Measurements from ENCODE around the gene ZNF664.

The ZNF664 gene

DNA sequence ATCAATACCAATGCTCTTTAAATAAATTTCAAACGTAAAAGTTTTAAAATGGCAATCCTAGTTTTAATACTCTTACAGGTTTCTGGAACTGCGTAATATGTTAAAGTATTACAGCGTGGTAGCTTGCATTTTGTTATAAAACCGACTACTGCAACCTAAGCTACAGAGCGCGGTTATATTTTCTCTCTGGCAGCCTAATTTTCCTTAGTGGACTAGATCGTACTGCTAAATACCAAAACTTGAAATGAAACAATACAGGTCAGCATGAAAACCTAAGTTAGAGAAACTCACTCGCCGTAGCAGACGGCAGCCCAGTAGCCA lies 1.6 kb upstream of the ZNF664 start:
- peak overlapping the region; percentile 87 to 88 for H3K4me3 ChIP-seq (ENCODE audit: low read length in 2 of 2)

DNA sequence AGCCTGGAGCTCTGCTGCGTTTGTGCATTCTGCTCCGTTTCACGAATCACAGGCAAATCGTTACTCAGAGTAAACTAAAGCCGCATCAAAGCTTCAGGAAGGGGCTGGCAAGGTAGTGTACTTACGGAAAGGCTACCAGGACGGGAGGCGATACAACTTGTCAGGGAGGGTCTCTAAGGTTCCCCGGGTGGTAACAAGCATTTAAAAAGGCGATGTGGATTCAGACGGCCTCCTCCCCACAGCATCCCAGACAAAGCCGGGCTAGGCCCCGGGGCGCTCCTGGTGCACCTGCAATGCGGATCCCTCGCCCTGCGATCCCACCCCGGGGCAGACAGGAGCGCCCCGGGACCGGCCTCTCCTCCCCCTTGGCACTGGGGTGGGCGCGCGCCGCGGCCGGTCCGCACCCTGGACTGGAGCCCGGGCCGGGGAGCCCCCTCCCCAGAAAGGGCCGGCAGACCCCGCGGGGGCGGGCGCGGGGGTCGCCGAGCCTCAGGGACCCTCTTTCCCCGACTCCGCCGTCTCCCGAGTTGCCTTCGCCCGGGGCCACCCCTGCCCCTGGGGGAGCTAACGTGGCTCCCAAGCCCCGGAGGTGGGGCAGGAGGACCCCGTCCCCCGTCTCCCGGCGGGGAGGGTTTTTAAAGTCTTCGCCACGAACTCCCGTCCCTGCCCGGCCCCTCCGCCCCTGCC lies 1.1 kb upstream of the ZNF664 start:
- H3K36me3 ChIP-seq (ENCODE audit: control insufficient read depth in 2 of 2, insufficient read depth in 2 of 2, low read length in 2 of 2): peaks cover 0 to 5% of the 10 kb centered on the region in 2 donors
- H3K4me3 ChIP-seq (ENCODE audit: low read length in 2 of 2): peak overlapping the region; percentile 87 to 88
- peaks cover 11 to 12% of the 10 kb centered on the region in 2 donors for H3K4me1 ChIP-seq (ENCODE audit: control insufficient read depth in 2 of 2, insufficient read depth in 2 of 2, low read length in 2 of 2)
- no peaks in the 10 kb centered on the region for H3K9me3 ChIP-seq (ENCODE audit: control insufficient read depth in 2 of 2, low read length in 2 of 2)
- H3K27me3 ChIP-seq (ENCODE audit: control insufficient read depth in 2 of 2, insufficient read depth in 2 of 2, low read length in 2 of 2): no peaks in the 10 kb centered on the region
- H3K27ac ChIP-seq (ENCODE audit: low read depth in 2 of 2, low read length in 2 of 2): peak overlapping the region; percentile 82 to 90
- peak overlapping the region; percentile 85 to 87 for H3K9ac ChIP-seq (ENCODE audit: low read depth in 1 of 2, low read length in 2 of 2)

More for the DNA sequence above, 1.6 kb upstream of the ZNF664 start:
- Histone ChIP-seq H3K27ac (ENCODE audit: low read depth in 2 of 2, low read length in 2 of 2) (peak overlapping the region; percentile 82 to 90), H3K4me1 (ENCODE audit: control insufficient read depth in 2 of 2, insufficient read depth in 2 of 2, low read length in 2 of 2) (peaks cover 11 to 12% of the 10 kb centered on the region in 2 donors), H3K27me3 (ENCODE audit: control insufficient read depth in 2 of 2, insufficient read depth in 2 of 2, low read length in 2 of 2) (no peaks in the 10 kb centered on the region), H3K9me3 (ENCODE audit: control insufficient read depth in 2 of 2, low read length in 2 of 2) (no peaks in the 10 kb centered on the region), H3K9ac (ENCODE audit: low read depth in 1 of 2, low read length in 2 of 2) (peak overlapping the region; percentile 85 to 87), H3K36me3 (ENCODE audit: control insufficient read depth in 2 of 2, insufficient read depth in 2 of 2, low read length in 2 of 2) (peaks cover 0 to 3% of the 10 kb centered on the region in 2 donors)

DNA sequence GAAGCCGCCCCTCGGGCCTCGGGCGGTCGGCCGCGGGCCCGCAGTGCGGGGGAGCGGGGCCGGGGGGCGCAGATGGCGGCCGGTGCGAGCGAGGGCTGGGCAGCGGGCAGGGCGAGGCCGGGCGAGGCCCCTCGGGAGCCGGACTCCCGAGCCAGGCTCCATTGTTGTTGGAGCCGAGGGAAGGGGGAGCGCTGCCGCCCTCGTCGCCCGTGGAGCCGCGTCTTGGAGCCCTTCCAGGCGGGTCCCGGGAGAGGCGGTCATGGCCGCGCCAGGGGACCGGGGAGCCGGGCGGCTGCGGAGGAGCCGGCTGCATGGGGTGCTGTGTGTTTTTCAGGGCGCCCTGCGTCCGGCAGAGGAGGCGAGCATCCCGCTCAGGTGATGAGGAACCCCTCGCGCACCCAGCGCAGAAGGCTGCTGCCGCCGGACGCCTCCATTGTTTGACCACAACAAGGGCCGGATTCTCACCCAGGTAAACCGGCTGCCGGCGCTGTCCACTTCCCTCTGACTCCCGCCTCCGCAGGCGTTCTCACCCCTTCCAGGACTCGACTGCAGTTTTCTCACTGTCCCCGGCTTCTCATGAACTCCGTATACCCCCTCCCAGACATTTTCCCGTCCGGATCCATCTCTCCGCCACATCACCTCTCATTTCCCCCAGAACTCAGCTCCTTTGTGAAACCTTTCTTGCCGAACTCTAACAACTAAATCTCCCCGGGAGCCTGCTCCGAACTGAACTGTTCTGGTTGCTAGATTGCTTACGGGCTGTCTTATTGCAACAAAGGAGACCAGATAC lies 732 bp downstream of the ZNF664 start:
- H3K27me3 ChIP-seq (ENCODE audit: control insufficient read depth in 2 of 2, insufficient read depth in 2 of 2, low read length in 2 of 2): no peaks in the 10 kb centered on the region
- H3K9me3 ChIP-seq (ENCODE audit: control insufficient read depth in 2 of 2, low read length in 2 of 2): no peaks in the 10 kb centered on the region
- peak overlapping the region; percentile 78 to 84 for H3K4me3 ChIP-seq (ENCODE audit: low read length in 2 of 2)
- peaks cover 11 to 12% of the 10 kb centered on the region in 2 donors for H3K4me1 ChIP-seq (ENCODE audit: control insufficient read depth in 2 of 2, insufficient read depth in 2 of 2, low read length in 2 of 2)
- peaks cover 4 to 10% of the 10 kb centered on the region in 2 donors for H3K36me3 ChIP-seq (ENCODE audit: control insufficient read depth in 2 of 2, insufficient read depth in 2 of 2, low read length in 2 of 2)
- peak overlapping the region; percentile 75 to 80 for H3K9ac ChIP-seq (ENCODE audit: low read depth in 1 of 2, low read length in 2 of 2)
- H3K27ac ChIP-seq (ENCODE audit: low read depth in 2 of 2, low read length in 2 of 2): peak overlapping the region; percentile 67 to 72

DNA sequence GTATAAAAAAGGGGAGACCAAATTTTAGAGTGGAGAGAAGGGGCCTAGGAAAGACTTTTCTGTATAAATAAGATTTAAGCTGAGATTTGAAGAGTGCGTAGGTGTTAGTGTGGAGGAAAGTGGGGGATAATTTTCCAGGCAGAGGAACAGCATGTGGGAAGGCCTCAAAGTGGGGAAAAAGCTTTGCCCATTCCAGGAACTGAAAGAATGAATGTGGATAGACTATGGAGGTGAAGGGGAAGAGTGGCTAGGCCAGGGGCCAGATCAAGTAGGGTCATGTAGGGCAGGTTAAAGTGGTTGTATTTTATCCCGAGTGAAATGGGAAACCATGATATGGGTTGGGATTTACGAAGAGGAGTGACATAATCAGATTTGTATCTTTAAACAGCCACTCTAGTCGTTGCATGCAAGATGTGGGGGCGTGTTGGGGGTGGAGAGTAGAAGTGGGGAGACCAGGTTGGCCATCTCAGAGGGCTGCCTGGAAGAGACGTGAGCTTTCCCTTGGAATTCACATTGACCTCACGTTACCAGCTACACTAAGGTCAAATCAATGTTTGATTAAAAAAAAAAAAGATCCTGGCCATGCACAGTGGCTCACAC lies 3.3 kb downstream of the ZNF664 start:
- peaks cover 7 to 13% of the 10 kb centered on the region in 2 donors for H3K36me3 ChIP-seq (ENCODE audit: control insufficient read depth in 2 of 2, insufficient read depth in 2 of 2, low read length in 2 of 2)
- no peak overlapping the region for H3K27ac ChIP-seq (ENCODE audit: low read depth in 2 of 2, low read length in 2 of 2)
- no peak overlapping the region for H3K9ac ChIP-seq (ENCODE audit: low read depth in 1 of 2, low read length in 2 of 2)
- H3K4me3 ChIP-seq (ENCODE audit: low read length in 2 of 2): no peak overlapping the region
- H3K4me1 ChIP-seq (ENCODE audit: control insufficient read depth in 2 of 2, insufficient read depth in 2 of 2, low read length in 2 of 2): peaks cover 11 to 12% of the 10 kb centered on the region in 2 donors
- H3K27me3 ChIP-seq (ENCODE audit: control insufficient read depth in 2 of 2, insufficient read depth in 2 of 2, low read length in 2 of 2): no peaks in the 10 kb centered on the region
- no peaks in the 10 kb centered on the region for H3K9me3 ChIP-seq (ENCODE audit: control insufficient read depth in 2 of 2, low read length in 2 of 2)

DNA sequence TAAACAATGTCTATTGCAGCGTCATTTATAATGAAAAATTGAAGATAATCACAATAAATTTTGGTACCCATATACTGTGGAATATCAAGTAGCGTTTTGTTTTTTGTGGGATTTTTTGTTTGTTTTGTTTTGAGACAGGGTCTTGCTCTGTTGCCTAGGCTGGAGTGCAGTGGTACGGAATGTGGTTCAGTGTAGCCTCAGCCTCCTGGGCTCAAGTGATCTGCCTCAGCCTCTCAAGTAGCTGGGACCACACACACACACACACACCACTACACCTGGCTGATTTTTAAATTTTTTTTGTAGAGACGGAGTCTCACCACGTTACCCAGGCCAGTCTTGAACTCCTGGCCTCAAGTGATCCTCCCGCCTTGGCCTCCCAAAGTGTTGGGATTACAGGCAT lies 6.6 kb downstream of the ZNF664 start:
- Histone ChIP-seq H3K4me1 (ENCODE audit: control insufficient read depth in 2 of 2, insufficient read depth in 2 of 2, low read length in 2 of 2) (peaks cover 5 to 6% of the 10 kb centered on the region in 2 donors), H3K27ac (ENCODE audit: low read depth in 2 of 2, low read length in 2 of 2) (no peak overlapping the region), H3K4me3 (ENCODE audit: low read length in 2 of 2) (no peak overlapping the region), H3K27me3 (ENCODE audit: control insufficient read depth in 2 of 2, insufficient read depth in 2 of 2, low read length in 2 of 2) (no peaks in the 10 kb centered on the region), H3K36me3 (ENCODE audit: control insufficient read depth in 2 of 2, insufficient read depth in 2 of 2, low read length in 2 of 2) (peaks cover 7 to 13% of the 10 kb centered on the region in 2 donors), H3K9ac (ENCODE audit: low read depth in 1 of 2, low read length in 2 of 2) (no peak overlapping the region), H3K9me3 (ENCODE audit: control insufficient read depth in 2 of 2, low read length in 2 of 2) (no peaks in the 10 kb centered on the region)

DNA sequence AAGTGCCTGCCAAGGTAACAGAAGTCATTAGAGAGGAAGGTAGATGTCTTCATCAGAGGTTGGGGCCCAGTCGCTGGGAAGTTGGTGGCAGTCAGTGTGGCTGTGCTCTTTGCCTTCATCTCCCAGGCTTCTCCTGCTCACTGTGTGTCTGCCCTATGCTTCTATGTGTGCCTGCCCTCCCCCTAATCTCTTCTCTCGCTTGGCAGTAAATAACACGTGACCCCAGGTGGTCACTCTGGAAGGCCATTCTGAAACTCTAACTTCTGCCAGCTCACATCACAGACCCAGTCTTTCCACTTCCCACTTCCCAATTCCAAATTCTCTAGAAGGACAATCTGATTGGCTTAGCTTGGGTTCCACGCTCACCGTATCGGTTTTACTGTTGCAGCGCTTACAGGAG lies 9.3 kb downstream of the ZNF664 start:
- no peaks in the 10 kb centered on the region for H3K9me3 ChIP-seq (ENCODE audit: control insufficient read depth in 2 of 2, low read length in 2 of 2)
- H3K27me3 ChIP-seq (ENCODE audit: control insufficient read depth in 2 of 2, insufficient read depth in 2 of 2, low read length in 2 of 2): no peaks in the 10 kb centered on the region
- H3K27ac ChIP-seq (ENCODE audit: low read depth in 2 of 2, low read length in 2 of 2): no peak overlapping the region
- H3K4me3 ChIP-seq (ENCODE audit: low read length in 2 of 2): no peak overlapping the region
- H3K4me1 ChIP-seq (ENCODE audit: control insufficient read depth in 2 of 2, insufficient read depth in 2 of 2, low read length in 2 of 2): peaks cover 2 to 4% of the 10 kb centered on the region in 2 donors
- peaks cover 8 to 12% of the 10 kb centered on the region in 2 donors for H3K36me3 ChIP-seq (ENCODE audit: control insufficient read depth in 2 of 2, insufficient read depth in 2 of 2, low read length in 2 of 2)
- no peak overlapping the region for H3K9ac ChIP-seq (ENCODE audit: low read depth in 1 of 2, low read length in 2 of 2)

DNA sequence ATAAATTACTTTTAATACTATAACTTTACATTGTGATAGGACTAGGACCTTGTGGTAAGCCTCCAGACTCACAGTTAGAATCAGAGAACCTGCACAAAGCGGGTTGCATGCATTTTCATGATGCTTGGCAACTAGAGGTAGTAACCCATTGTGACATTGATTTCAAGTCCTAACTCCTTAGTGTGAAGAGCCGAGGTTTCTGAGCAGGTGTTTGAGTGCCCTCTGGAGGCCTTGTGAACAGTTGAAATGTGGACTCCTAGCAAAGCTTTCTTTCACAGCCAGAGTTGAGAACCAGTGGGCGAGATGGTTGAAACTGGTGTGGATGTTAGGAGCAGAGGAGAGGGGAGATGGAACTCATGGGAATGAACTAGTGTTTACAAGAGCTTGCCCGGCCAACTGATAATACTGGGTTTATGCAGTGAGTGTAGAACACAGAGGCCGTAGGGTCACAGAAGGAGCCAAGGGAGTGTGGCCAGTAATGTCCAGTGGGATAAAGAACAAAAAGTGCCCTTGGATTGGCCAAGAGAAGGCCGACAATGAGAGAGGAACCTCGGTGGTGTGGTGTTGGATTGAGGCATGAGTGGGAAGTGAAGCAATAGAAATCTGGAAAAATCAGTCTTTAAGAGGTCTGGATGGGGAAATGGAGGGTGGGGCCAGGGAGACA lies 10.9 kb downstream of the ZNF664 start:
- no peak overlapping the region for H3K4me3 ChIP-seq (ENCODE audit: low read length in 2 of 2)
- no peaks in the 10 kb centered on the region for H3K9me3 ChIP-seq (ENCODE audit: control insufficient read depth in 2 of 2, low read length in 2 of 2)
- H3K4me1 ChIP-seq (ENCODE audit: control insufficient read depth in 2 of 2, insufficient read depth in 2 of 2, low read length in 2 of 2): peaks cover 2 to 4% of the 10 kb centered on the region in 2 donors
- H3K36me3 ChIP-seq (ENCODE audit: control insufficient read depth in 2 of 2, insufficient read depth in 2 of 2, low read length in 2 of 2): peaks cover 12 to 19% of the 10 kb centered on the region in 2 donors
- H3K9ac ChIP-seq (ENCODE audit: low read depth in 1 of 2, low read length in 2 of 2): no peak overlapping the region
- no peaks in the 10 kb centered on the region for H3K27me3 ChIP-seq (ENCODE audit: control insufficient read depth in 2 of 2, insufficient read depth in 2 of 2, low read length in 2 of 2)
- no peak overlapping the region for H3K27ac ChIP-seq (ENCODE audit: low read depth in 2 of 2, low read length in 2 of 2)

DNA sequence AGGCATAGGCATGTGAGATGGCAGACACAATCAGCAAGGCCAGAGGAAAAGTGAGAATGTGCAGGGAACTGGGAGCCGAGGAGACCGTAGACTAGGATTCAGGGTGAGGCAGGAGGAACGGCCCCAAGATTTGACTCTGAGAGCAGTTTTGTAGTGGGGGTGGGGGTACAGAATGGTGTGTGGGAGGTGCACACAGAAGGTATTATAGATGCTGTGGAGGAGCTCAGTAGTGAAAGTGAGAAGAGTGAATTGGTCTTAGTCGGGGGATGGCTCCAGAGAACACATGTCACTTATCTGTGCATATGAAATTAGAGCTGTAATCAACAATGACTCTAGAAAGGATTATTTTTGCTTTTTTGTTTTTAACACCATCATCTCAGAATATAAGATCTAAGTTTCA lies 11.9 kb downstream of the ZNF664 start:
- Histone ChIP-seq H3K4me3 (ENCODE audit: low read length in 2 of 2) (no peak overlapping the region), H3K4me1 (ENCODE audit: control insufficient read depth in 2 of 2, insufficient read depth in 2 of 2, low read length in 2 of 2) (peaks cover 2 to 4% of the 10 kb centered on the region in 2 donors), H3K9me3 (ENCODE audit: control insufficient read depth in 2 of 2, low read length in 2 of 2) (no peaks in the 10 kb centered on the region), H3K9ac (ENCODE audit: low read depth in 1 of 2, low read length in 2 of 2) (no peak overlapping the region), H3K27ac (ENCODE audit: low read depth in 2 of 2, low read length in 2 of 2) (no peak overlapping the region), H3K36me3 (ENCODE audit: control insufficient read depth in 2 of 2, insufficient read depth in 2 of 2, low read length in 2 of 2) (peaks cover 17 to 21% of the 10 kb centered on the region in 2 donors), H3K27me3 (ENCODE audit: control insufficient read depth in 2 of 2, insufficient read depth in 2 of 2, low read length in 2 of 2) (no peaks in the 10 kb centered on the region)

DNA sequence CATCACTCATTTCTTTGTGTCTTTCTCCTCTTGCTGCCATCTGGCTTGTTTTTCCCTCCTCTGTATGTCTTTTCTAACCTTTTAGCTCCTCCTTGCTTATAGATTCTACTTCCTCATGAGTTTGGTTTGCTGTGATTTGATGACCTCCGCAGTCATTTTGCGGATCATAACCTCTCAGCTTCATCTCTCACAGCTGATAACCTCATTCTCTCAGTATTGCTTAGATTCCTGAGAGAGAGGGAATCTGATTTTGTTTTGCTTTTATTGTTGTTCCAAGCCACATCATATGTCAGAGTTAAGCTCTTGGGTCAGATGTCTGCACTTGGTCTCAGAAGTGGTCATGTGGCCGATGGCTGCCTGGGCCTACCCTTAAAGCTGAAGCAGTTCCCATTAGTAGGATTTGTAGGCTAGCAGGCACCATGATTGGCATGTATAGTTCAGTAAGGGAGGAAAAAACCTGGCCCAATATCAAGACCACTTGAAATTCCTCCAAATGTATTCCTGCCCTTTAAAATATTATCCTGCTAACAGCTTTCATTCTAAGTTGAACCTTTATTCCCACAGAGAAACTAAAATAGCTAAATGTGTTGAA lies 13.5 kb downstream of the ZNF664 start:
- no peak overlapping the region for H3K9ac ChIP-seq (ENCODE audit: low read depth in 1 of 2, low read length in 2 of 2)
- peaks cover 17 to 18% of the 10 kb centered on the region in 2 donors for H3K36me3 ChIP-seq (ENCODE audit: control insufficient read depth in 2 of 2, insufficient read depth in 2 of 2, low read length in 2 of 2)
- no peaks in the 10 kb centered on the region for H3K9me3 ChIP-seq (ENCODE audit: control insufficient read depth in 2 of 2, low read length in 2 of 2)
- H3K4me1 ChIP-seq (ENCODE audit: control insufficient read depth in 2 of 2, insufficient read depth in 2 of 2, low read length in 2 of 2): peaks cover 8 to 12% of the 10 kb centered on the region in 2 donors
- no peak overlapping the region for H3K4me3 ChIP-seq (ENCODE audit: low read length in 2 of 2)
- no peaks in the 10 kb centered on the region for H3K27me3 ChIP-seq (ENCODE audit: control insufficient read depth in 2 of 2, insufficient read depth in 2 of 2, low read length in 2 of 2)
- no peak overlapping the region for H3K27ac ChIP-seq (ENCODE audit: low read depth in 2 of 2, low read length in 2 of 2)

All from mucosa of rectum (tissue), 2 donors.